NCI-H187 treated with DMSO at 0.1 percent for 48 hours (cell line): Measurements from ENCODE around the gene MSI2.

ENCODE experiments used
- DNase-seq: peaks from one replicate; lab custom pipeline; 2025; lab: John Stamatoyannopoulos, UW

The MSI2 gene

GRCh38 chr17:57505841-57506773 is 249.8 kb downstream of the MSI2 start:
- DNase-seq: peak; percentile 79

GRCh38 chr17:57506774-57507127 is 250.4 kb downstream of the MSI2 start:
- no peak for DNase-seq

GRCh38 chr17:57507828-57508227 is 251.5 kb downstream of the MSI2 start:
- DNase-seq: no peak

- DNase-seq: no peak
Observed at GRCh38 chr17:57508671-57509070, 252.3 kb downstream of the MSI2 start.

GRCh38 chr17:57511475-57512123 is 255.3 kb downstream of the MSI2 start:
- DNase-seq: peak; percentile 38

- DNase-seq: no peak
Observed at GRCh38 chr17:57512258-57512657, 255.9 kb downstream of the MSI2 start.

- DNase-seq: no peak
Observed at GRCh38 chr17:57512691-57513090, 256.4 kb downstream of the MSI2 start.

- DNase-seq: no peak
Observed at GRCh38 chr17:57513569-57513968, 257.2 kb downstream of the MSI2 start.

GRCh38 chr17:57514614-57515013 is 258.3 kb downstream of the MSI2 start:
- DNase-seq: no peak

GRCh38 chr17:57515662-57516211 is 259.4 kb downstream of the MSI2 start:
- DNase-seq: no peak

GRCh38 chr17:57516290-57517230 is 260.2 kb downstream of the MSI2 start:
- no peak for DNase-seq

- no peak for DNase-seq
Observed at GRCh38 chr17:57517273-57517631, 260.9 kb downstream of the MSI2 start.

- no peak for DNase-seq
Observed at GRCh38 chr17:57517632-57518456, 261.5 kb downstream of the MSI2 start.

GRCh38 chr17:57518587-57519581 is 262.6 kb downstream of the MSI2 start:
- peak; percentile 85 for DNase-seq

GRCh38 chr17:57519800-57520199 is 263.5 kb downstream of the MSI2 start:
- no peak for DNase-seq

- DNase-seq: no peak
Observed at GRCh38 chr17:57521606-57522005, 265.3 kb downstream of the MSI2 start.

GRCh38 chr17:57522042-57523005 is 266.0 kb downstream of the MSI2 start:
- peak; percentile 55 for DNase-seq

GRCh38 chr17:57523926-57524632 is 267.8 kb downstream of the MSI2 start:
- no peak for DNase-seq
